Stromal cell of bone marrow (primary cell): ENCODE data around the gene SLC7A5.

Source experiments
- DNase-seq: peaks from one replicate; pipeline ENCODE4 v3.0.0-alpha.2; 2012; ENCODE audit warnings: low read depth

SLC7A5 gene

DNA sequence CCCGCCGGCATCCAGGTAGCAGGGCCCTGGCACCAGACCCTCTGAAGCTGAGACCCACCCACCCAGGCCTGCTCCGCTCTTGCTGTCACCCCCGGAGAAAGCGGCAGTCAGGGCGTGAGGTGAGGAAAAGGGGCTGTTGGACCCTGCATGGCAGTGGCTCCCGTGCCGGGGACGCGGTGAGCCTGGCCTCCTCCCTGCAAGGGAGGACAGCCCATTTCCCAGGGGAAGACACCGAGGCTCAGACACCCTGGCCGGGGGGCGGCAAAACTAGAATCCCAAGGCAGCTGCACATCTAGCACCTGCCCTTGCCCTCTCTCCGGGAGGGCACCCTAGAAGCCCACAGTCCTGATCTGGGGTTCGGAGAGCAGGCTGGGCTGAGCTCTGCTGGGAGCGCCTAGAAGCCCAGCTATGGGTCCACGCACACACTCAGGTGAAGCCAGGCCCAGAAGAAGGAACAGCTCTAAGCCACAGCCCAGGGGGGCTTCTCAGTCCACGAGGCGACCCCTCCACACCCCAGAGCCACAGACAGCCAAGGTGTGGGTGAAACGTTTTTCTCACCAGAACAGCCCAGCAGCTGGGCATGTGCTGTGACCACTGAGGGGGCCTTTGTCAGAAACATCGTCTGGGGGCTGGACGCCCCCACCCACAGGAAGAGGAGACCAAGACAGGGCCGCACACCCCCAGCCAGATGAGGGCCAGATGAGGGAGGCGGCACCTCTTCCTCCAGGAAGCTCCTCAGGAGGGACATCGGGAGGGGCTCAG, 22.4 kb downstream of the SLC7A5 start:
- DNase-seq, result no peak

DNA sequence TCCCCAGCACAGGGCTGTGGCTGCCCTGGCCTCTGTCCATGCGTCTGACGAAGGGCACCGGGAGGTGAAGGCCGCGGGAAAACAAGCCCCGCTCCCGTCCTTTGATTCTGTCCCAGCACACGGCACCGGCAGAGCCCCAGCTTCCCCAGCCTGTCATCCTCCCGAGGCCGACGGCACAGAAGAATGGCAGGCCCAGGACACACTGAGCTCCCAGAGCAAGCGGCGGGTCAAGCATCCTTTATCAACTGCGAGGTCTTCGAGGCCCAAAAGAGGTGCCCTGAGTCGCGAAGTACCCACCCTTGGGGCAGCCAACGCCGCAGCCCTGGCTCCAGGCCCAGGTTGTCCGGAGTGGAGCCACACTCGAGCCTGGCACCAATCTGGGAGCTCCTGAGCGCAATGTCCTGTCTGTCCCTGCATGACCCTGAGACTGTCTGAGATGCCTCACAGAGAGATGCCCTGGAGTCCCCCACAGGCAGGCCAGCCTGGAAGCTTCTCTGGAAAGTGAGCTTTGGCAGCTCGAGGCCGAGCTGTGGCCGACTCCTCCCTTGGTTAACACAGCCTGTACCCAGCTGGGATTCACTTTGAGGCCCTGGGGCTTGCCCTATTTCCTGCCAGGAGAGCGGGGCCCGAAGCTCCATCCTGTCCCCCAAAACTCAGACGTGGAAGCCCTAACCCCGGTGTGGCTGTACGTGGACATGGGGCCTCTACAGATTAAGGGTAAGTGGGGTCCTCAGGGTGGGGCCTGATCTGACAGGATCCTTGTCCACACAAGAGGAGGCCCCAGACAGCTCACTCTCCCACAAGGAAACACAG, 23.3 kb downstream of the SLC7A5 start:
- no peak for DNase-seq

DNA sequence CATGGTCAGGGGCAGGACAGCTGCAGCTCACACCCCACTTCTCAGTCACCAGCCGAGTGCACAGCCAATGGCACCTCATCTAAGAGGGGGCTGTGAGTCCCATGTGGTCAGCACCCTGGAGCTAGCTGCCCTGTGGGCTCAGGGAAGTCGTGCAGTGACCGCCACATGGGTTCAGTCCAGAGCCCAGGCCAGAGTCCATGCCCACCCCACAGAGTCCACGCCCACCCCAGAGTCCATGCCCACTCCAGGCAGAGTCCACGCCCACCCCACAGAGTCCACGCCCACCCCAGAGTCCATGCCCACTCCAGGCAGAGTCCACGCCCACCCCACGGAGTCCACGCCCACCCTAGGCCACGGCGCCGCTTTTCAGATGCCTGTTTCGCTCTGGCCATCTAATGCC, 24.1 kb downstream of the SLC7A5 start:
- DNase-seq, result no peak

DNA sequence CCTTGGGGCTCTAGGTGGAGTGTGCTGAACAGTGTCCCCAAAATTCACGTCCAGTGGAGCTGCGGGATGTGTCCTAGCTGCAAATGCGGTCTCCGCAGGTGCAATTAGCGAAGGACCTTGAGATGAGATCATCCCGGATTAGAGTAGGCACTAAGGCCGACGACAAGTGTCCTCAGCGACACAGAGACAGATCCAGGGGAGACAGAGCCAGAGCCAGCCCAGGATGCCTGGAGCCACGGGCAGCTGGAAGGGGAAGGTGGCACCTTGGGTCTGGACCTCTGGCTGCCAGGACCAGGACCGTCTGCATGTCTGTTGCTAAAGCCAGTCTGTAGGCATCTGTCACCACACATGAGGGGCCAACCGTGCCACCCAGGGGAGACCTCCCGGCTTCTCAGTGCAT, 24.5 kb downstream of the SLC7A5 start:
- DNase-seq, result no peak

DNA sequence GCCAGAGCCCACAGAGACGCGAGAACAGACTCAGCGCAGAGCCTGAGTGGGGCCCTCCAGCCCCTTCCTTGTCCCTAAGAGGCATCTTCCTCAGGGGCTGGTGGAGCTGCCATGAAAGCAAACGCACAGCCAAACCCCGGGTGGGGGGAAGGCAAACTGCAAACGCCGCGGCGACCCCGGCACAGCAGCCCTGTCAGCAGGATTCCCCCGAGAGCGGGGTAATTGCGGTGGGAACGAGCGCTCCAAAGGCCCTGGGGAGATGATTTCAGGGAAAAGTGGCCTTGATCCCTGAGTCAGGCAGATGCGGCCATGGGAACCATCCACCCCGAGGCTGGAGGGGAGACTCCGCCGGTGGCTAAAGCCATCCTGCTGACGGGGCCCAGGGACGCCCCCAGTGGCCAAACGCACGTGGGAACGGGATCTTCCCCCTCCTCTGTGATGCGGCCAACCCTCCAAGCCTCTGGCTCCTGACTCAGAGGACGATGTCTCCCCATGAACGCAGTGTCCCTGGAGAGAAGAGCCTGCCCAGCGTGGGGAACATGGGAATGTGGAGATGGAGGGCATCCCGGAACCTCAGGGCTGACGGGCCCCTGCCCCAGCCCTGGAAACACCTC, 25.1 kb downstream of the SLC7A5 start:
- DNase-seq, result no peak

DNA sequence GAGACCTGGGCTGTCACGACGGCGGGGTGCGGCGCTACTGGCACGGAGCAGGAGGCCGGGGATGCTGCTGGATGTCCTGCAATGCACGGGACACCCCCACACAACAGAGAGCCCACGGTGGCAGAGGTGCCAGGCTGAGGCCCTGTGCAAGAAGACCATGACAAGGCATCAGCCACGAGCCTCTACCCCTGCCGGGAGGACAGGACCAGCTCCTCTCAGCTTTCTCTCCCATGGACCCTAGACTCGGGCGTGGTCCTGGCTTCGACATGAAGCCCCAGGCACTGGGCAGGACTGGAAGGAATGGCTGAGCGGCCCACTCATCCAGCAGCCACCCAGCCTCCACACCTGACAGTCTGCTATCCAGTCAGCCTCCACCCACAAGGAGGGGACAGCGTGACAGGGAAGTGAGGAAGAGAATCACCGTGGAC, 25.6 kb downstream of the SLC7A5 start:
- DNase-seq, result no peak

DNA sequence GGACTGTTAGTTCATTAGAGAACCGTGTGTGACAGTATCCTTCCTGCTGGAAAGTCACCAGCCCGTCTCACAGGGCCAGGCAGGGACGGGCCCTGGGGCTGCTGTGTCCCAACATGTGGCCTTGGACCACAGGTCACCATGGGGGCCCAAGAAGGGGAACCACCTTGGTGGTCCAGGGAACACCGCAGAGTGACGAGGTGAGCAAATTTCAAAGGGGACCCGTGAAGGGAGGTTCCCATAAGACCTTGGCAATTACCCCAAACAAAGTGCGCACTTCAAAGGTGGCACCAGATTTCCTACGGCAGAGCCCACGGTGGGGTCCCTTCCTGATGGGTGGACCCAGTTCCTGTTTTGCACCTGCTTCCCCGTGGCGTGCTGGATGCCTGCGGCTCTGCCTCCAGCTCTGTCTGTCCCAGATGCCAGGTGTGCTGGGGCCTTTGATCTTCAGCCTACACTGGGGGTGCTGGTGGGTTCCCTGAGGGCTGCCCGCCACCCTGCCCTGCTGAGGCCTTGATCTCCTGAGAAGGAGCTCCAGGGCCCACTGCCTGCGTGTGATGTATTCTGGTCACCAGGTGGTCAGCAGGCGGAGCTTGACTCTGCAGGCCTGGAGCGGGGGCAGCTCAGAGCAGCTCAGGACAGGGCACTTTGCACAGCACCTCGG, 27.0 kb downstream of the SLC7A5 start:
- no peak for DNase-seq

DNA sequence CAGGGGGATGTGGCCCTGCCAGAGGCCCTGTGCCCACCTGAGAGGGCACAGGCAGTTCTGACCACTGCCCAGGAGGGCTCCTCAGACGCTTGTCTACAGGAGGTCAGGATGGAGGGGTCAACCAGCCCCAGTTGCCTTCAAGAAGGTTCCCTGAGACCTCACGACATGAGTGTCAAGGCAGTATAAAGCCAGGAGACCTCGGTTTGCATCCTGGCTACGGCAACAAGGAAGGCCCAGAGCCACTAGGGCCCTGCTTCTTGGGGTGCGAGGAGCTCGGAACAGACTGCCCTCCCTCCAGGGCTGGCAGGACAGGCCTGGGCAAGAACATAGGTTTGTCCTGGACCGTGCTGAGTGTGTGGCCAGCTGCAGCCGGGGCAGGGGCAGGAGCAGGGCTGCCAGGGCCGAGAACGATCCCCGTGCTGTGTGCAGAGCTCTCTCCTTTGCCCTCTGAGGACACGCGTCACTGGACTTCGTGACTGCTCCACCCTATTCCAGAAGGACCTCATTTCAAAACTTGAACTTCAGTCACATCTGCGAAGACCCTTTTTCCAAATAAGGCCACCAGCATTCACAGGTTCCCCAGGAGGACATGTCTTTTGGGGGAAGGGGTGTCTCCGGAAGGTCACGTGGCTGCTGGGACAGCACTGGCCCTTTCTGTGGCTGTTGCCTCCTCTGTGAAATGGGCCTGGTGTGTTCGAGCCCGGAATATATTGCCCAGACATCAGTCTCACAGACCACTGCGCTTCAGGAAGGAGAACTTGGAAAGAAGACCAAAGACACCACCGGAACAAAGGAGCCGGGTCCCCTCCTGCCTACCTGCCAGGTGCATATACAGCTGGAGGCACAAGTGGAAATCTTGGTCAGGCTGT, 27.7 kb downstream of the SLC7A5 start:
- no peak for DNase-seq

DNA sequence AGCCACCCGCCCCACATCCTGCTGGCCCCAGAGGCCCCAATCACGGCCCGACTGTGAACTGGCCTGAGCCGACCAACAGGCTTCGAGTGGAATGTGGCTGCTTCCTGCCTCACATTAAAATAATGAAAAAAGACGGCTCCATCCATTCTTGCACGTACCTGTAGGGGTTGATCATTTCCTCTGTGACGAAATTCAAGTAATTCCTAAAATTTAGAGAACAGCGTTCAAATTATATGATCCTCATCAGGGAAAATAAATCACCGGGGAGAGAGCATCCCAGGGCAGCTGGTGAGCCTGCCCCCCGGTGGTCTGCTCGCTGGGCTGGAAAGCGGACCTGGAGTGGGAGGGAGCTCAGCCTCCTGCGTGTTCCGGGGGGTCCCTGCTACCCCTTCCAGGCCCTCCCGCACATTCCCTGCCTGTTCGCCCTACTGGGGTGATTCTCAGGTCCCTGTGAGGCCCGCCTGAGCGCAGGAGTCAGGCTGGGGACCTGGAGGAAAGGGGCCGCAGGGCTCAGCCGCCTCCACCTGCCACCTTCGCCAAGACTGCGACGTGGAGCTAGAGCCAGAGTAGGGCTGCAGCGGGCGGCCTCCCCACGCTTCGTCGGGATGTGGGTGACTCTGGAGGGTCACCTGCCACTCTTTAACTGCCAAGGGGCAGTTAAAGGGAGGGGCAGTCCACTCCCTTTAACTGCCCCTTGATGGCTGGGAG, 28.9 kb downstream of the SLC7A5 start:
- no peak for DNase-seq

DNA sequence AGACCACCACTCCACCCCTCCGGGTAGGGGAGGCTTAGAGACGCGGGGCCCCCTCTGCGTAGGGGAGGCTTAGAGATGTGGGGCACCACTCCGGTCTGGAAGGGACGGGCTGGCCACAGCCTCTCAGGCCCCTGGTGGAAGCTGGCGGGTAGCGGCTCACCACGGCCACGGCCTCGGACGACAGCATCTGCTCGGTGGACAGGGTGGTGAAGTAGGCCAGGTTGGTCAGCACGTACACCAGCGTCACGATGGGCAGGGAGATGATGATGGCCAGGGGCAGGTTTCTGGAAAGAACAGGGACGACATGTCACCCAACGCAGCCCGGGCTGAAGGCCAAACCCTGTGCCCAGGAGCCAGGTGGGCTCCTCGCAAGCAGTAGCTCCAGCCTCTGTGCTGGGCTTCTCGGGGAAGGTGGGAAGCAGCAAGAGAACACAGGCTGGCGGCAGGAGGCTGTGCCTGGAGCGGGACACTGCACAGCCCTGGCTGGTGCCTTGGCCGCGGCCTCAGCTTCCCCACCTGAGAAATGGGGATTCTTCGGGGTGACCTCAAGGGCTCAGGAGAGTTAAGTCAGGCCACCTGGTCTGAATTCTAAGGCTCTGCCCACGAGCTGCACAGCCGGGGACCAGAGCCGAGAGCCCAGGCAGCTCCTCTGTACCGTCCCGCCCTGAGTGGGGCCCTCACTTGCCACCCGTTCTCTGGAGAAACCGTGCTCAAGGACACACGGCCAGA, 29.6 kb downstream of the SLC7A5 start:
- DNase-seq, result no peak

DNA sequence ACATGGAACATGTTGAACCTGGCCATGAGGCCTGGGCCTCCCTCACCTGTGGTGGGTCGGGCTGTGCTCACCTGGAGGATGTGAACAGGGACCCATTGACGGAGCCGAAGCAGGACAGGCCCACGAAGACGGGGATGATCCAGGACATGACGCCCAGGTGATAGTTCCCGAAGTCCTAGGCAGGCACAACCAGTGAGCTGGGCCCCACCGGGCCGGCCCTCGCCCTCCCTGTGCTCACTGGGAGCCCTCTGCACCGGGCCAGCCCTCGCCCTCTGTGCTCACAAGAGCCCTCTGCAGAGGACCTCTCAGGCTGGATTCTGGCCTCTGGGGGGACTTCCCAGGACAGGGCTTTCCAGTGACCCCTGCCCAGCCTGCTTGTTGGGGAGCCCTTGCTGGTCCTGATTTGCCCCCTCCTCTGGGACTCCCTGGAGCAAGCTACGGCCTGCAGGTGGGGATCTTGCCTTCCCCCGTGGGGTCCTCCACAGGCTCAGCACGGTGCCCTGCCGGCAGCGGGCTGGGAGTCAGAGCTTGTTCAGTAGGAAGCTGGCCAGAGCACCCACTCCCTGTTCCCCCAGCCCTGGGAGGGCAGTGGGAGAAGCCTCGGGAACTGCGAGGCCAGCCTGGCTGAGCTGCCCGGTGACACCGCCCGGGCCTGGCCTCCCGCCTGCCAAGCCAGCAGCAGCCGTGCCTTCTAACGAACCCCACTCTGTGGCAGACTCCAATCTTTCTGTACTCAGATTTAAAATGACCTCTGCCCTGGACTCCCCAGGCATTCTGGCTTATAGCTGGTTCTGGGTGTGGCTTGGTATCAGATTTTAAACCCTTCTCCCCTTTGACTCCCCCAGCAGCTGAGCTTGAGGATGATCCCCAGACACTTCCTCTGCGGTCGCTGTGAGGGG, 30.4 kb downstream of the SLC7A5 start:
- DNase-seq, result no peak

DNA sequence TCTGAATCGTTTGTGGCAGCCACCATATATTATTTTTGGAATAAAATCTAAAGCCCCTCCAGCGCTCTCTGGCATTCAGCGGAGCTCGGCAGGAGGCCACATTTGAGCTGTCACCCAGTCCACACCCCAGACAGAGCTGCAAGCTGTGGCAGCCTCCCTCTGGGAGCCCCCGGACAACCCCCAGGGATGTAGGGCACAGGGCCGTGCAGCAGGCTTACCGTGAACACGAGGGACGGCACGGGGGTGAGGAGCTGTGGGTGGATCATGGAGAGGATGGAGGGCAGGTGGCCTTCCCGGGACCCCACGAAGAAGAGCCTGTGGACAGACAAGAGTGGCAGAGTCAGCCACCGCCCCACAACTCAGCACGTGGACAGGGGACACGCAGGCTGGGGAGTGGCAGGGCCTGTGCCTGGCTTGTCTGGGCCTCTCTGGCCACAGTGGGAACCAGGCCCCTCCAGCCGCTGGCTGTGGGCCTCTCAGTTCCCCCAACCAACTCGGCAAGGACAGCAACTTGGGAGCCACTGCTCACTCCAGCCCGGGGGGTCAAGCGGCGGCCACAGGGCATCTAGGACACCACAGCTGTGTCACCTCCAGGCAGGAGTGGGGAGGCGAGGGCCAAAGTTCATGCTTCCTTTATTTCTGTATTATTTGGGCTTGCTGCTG, 31.5 kb downstream of the SLC7A5 start:
- no peak for DNase-seq

DNA sequence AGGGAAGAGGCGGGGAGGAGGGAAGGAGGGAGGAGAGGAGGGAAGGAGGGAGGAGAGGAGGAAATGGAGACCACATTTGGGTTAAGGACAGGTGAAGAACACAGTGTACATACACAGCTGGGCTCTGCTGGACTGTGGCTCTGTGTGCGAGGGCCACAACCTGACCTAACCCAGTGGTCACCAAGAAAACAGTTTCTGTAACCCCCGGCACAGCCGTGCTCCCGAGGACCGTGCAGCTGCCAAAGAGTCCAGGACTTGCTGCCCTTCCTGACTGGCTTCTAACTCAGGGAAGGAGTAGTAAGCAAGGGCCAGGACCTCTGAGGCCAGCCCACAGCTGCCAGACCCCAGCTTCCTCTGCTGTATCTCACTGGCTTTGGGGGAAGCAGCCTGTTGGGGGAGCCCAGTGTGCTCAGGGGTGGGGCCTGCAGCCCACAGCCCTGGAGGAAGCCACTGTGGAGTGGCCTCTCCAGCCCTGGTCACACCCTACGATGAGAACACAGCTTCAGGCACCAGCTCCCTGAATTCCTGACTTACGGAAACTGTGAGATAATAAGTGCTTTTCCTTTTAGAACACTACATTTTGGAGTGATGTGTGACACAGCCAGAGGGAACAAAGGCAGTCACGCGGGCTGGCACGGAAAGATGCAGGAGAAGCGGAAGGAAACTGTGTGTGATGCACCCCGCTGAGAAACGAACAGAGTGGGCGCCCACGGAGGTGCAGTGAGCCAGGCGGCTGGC, 32.3 kb downstream of the SLC7A5 start:
- no peak for DNase-seq

DNA sequence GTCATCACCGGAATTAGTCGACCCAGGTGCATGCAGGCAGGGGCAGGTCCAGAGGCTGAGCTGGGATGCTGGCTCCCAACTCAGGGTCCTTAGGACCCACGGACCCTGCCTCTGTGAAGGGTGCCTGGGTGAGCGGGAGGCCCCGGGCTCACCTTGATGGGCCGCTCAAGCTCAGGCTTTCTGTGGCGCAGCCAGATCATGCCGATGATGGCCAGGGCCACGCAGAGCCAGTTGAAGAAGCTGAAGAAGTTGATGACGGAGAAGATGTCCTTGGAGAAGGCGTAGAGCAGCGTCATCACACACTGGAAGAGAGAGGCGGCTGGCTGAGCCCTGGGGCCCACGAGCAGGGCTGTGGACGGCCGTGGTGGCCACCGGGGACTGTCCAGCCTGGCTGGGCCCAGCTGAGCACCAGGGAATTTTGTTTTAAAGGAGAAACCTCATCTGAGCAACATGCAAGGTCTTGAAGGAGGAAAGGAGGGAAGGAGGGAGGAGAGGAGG, 32.9 kb downstream of the SLC7A5 start:
- no peak for DNase-seq

DNA sequence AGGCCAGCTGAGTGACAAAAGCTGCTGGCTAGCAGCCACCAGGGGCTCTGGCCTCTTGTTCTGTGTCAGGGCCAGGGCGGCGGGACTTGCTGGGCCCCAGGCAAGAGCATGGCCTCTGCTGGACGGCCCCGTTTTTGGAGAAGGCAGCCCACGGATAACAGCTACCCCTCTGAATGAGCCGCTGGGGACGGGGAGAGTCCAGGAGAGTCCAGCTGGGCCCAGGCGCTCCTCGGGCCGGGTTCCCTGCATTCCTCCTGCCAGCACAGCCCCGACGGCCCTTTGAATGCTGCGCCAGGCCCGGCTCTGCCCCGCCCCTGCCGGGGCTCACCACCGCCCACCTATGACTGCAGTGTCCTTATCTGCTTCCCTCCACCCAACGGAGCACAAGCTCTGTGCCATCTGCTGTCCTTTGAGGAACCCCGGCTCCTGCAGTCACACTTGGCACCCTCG, 33.4 kb downstream of the SLC7A5 start:
- DNase-seq, result no peak

DNA sequence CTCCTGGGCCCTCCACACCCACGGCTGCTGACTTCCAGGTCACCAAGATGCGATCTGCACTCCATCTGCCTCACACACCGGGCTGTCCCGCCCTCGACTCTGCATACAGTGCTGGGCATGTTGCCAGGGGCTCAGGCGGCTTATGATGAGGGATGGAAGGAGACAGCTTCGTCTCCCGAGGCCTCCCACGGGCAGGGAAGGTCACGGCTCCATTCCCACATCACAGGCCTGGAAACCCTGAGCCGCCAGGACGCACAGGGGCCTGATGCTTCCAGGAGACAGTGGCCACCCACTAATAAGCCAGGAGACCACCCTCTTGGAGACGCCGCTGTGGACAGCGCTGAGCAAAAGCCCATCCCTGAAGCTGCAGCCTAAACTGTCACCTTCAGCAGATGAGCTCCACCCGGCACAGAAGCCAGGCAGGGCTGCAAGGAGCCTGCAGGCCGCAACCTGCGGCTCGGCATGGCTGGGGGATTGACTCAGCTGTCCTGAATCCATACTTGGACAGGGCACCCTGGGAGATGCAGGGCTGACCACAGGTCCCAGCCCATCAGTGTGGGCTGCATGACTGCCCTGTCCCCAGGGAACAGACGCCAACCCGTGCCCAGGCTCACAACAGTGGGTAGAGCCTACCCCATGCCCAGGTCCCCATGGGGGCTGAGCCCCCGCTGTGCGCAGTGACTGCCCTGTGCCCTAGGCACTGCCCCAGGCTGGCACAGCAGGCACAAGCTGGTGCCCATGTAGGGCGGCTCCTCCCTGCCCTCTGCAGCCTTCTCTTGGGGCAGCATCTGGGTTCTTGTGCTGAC, 34.4 kb downstream of the SLC7A5 start:
- no peak for DNase-seq
